Measurements from ENCODE around the gene VANGL1.

Gene VANGL1

DNA sequence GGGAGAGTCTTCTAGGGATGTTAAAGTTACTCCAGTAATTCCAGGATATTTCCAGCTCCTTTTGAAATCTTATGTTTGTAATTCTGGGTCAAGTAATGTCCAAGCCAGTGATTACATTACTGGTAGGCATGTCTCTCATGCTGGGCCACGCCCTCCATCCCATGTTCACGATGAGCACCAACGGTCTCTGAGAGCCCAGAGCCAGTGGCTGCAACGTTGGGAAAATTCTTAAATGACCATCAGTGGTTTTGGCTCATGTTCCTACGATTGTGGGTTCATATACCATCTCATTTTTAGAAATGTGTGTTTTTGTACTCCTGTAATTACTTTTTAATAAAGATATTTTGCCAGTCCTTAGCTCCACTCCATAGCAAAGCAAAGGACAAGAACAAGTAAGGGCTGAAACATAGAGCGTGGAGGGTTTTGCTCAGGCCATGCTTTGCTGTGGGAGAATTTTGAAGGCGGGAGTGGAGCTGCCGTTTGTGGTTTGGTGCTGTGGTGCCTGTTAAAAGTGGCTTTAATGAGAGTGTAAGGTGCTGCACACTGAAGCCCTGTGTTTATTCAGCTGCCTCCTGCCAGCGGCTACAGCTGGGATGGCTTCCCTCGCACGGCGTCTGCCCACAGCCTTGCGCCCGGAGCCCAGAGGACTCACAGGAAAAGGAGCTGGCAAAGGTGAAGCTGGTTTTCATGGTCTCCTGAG, 28.9 kb downstream of the VANGL1 start:
- DNase-seq = no peak

DNA sequence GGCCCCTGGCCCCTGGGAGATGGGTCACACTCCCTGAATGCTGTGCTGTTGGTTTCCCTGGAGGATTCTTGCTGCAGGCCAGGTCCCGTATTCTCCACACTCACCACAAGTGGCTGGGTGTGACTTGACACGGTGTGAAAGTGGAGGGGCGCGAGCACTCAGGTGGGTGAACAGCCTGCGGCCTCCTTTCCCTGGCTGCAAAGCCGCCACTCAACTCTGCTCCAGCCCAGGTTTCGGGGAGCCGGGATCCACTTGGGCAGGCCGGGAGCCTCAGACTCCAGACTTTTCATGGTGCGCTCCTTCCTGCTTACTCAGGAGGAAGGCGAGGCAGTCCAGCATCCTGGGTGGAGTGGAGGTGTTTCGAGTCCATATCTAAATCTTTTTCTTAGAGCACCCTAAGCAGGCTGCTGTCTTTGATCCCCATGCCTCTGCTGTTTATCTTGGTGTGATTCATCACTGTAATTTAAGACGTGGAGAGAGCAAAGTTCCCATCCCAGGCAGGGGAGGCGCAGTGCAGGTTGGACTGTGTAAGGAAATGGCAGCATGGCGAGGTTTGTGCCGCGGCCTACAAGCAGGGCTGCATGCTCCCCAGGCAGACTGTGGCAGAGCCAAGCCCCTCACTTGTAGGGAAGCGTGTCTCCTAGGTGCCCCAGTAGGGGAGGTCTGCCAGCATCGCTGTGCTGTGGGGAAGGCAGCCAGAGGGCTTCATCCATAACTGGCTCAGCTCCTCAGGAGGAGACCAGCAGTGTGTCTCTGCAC, 29.6 kb downstream of the VANGL1 start:
- DNase-seq = no peak

DNA sequence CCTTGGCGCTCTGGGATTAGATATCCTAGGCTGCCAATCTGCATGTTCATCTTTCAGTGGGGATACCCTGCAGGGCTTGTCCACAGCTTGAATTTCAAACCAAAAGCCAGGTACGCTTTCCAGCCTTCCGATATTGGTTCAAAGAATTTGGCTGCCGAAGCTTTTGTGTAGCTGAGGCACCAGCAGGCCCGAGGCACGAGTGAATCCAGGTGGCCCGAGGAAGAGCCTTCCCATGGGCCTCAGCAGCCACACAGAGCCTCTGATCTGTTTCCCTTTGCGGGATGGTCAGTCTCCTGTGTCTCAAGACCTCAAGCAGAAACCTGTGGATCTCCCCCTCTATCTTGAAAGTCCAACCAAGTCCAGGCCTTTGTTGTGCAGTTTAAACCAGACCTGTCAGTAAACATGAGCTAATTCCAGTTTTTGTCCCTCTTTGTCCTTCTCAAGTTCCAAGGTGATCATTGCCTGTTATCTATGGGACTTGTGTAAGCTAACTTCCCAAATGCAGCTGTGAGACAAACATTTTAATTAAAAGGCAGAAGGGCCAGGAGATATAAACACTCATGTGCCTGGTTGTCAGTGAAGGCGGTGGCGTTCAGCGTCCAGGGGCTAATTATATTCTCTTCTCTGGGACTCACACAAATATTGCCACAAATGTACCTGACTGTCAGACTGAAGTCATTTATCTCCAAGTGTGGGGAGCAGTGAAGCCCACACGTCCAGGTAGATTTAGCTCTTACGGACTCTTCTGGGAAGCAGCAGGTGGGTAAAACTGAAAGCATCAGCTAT, 30.6 kb downstream of the VANGL1 start:
- DNase-seq = no peak

DNA sequence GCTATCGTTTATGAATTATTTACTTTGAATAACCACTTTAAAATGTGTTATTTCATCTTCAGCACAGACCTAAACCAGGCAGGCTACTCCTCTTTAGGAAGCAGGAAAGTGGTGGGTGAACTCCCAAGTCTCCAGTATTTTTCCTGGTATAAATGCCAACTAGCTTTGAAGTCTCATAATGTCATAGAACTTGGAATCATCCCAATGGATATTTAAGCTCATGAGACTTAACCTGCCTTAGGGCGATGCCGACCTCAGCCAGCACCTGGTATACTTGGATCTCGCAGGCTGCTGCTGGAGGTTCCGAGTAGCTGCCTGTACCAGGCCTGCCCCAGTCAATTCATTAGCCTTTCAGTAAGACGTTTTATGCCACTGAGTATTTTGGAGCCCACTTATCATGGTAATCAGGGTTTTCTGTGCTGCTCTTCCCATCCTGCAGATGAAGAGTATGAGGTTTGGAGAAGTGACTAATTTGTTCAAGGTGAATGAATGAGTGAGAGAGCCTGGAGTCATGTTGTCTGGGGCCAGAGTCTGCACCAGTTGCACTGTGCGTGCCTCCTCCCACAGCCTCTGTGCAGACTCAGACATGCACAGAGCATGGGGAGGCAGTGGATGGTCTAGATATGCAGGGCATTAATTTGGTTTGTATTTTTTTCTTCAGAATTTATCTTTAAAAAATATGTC, 34.9 kb downstream of the VANGL1 start:
- DNase-seq = no peak

DNA sequence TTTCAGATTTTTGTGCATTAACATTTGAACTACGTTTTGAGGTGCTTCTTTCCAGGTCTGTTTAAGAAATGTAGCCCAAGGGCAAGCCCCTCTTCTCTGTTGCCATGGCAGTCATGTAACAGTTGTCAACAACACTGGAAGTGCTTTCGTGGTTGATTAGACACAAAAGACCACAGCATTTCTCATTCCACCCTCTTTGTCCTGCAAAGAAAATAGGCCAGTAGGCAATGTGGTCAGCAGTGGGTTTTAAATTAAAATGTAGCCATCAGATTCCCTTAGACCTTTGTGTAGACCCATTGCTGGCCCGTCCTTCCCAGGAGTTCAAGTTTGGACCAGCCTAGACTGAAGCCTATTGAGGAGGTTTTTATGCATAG, 35.4 kb downstream of the VANGL1 start:
- DNase-seq = no peak

DNA sequence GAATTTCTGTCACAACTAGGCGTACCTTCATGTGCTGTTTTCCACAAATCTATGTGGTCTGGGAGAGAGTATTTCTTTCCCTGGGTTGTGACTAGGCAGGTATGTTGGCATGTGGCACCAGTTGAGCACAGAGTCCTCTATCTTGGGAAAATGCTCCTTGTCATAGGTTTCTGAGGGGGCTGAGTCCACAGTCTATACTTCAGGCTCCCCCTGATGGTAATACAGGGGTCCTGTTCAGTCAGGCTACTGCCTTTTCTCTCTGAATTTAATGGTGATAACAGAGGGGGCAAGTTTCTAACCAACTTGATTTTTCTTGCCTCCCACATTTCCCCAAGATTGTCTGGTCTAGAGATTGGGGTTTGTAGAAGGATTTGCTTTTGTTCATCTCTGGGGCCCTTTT, 35.8 kb downstream of the VANGL1 start:
- no peak for DNase-seq

DNA sequence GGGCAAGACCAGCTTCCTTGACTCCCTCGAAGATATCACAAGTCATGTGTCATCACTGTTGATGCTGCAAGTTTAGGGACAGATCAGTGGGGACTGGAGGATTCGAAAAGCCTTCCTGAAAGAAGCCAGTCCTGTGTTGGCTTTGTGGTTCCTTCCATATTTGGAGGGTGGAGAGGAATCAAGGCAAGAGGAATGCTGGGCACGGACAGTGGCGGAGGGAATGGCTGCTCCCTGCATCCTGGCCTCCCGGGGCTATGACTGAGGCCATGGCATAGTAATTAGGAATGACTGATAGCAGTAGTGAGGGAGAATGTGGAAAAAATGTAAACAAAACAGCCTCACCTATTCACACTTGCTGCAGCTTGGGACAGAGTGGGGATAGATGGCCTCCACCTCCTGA, 36.4 kb downstream of the VANGL1 start:
- no peak for DNase-seq

DNA sequence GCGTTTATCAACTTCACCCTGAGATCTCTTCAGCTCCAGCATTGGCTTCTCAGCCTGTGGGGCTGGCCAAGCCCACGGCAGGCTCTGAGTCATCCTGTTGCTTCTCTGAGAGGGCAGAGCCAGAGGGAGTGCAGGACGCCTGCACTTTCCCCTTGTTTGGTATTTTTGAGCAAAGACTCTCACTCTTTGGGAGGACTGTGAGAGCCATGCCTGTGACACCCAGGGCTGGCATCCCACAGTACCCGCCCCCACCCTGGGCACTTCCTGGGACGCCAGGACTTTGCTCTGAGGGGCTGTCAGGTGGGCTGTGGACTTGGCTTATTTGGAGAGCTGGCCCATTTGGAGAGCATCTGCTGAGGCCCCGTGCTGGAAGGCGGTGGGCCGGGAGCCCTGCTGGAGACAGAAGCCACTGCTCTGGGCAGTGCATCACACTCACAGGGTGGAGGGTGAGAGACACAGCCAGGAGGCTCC, 37.4 kb downstream of the VANGL1 start:
- DNase-seq = peak; percentile 11

DNA sequence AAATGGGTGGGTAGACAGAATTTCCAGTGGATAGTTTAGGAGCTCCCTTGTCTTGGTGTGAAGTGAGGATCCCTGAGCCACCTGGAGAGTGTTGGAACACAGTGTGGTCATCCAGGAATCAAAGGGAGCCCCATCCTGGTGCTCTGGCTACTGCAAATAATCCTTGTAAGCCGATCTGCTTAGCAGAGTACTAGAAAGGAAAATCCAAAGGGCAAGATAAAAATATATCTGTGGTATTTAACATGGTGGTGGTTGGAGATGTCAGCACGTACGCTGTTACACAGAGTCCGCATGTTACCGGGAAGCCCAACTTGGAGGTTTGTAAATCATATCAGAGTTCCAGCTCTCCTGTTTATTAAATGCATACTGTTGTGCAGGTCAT, 39.0 kb downstream of the VANGL1 start:
- no peak for DNase-seq

DNA sequence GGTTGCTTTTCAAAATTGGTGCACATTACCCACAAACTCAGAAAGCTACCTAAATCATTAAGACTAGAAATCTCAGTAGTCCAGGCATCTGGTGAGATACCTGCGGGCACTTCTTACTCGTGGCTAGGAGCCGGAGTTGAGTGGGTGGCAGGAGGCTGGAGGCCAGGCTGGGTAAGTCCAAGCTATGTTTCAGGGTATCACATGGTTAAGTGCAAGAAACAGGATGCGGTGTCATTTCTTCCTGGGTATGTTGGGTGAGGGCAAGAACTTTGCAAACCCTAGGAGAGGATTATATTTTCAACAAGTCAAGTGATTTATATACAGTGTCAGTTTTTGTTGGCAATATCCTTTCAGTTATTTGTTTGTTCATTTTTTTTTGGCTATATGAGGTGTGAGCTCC, 41.0 kb downstream of the VANGL1 start:
- DNase-seq = no peak

DNA sequence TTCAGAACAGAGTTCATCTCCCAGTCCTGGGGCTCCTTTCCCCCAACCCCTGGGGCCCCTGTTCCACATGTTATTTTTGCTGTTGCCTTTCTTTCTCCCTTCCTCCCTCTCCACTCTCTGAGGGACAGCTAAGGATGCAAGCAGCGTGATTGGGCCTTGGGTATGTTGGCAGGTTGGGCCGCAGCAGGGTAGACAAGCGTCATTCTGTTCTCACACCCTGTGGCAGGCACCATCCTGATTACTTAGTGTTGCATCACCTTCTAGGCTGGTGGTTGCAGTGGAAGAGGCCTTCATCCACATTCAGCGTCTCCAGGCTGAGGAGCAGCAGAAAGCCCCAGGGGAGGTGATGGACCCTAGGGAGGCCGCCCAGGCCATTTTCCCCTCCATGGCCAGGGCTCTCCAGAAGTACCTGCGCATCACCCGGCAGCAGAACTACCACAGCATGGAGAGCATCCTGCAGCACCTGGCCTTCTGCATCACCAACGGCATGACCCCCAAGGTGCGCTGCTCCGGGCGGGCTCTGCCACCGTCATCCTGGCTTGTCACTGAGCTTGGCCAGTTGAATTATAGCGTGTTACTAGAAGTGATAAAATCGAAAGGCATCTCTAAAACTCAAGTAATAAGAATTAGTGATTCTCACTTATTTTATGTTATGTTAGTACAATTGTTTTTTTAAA, 43.4 kb downstream of the VANGL1 start:
- no peak for DNase-seq

DNA sequence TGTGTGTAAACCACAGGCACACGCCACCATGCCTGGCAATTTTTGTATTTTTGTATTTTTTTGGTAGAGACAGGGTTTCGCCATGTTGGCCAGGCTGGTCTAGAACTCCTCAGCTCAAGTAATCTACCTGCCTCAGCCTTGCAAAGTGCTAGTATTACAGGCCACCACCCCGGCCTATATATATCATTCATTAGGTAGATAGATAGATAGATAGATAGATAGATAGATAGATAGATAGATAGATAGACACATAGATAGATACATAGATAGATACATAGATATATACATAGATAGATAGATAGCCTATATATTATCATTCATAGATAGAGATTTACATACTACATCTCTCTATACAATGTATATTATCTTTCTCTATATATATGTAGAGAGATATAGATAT, 46.0 kb downstream of the VANGL1 start:
- DNase-seq = no peak

DNA sequence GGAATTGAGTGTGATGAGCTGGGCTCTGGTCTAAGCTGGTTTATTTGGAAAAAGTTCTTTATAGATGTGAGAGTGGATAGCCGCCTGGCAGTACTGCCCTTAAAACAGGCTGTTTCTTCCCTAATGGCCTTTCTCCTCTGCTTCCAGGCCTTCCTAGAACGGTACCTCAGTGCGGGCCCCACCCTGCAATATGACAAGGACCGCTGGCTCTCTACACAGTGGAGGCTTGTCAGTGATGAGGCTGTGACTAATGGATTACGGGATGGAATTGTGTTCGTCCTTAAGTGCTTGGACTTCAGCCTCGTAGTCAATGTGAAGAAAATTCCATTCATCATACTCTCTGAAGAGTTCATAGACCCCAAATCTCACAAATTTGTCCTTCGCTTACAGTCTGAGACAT, 49.2 kb downstream of the VANGL1 start:
- DNase-seq = no peak

DNA sequence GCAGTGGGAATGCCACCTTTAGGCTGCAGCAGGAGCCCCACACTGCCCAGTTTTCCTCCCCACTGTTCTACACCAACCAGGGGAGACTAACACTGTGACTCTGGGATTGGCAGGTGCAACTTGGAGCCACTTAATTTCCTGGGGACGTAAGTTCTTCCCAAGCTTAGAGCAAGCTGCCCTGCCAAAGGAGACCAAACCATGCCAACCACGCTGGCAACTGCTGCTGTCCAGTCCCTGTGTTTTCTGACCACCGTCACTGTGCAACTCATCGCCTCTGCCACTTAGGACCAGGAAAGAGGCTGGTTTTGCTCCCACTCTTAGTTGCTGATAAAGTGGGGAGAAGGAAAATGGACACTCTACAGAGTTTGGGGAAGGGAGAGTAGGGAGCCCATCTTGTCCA, 50.5 kb downstream of the VANGL1 start:
- no peak for DNase-seq

DNA sequence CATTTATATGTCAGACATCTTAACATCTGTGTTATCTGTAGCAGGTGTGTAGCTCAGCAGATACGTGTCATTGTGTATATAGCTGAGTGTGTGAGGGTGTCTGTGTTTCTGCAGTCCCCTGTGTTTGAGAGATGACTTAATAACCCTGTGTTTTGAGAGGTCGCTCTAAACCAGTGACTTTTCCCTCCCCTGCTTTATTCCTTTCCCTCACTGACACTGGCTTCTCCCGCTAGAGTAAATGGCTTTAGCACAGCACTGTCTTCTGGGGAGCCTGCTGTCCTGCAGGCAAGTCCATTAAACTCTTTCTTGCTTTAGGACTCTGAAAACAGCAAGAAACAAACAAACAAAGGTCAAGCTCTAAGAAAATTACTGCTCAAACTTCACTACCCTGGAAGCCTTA, 53.0 kb downstream of the VANGL1 start:
- DNase-seq = no peak

DNA sequence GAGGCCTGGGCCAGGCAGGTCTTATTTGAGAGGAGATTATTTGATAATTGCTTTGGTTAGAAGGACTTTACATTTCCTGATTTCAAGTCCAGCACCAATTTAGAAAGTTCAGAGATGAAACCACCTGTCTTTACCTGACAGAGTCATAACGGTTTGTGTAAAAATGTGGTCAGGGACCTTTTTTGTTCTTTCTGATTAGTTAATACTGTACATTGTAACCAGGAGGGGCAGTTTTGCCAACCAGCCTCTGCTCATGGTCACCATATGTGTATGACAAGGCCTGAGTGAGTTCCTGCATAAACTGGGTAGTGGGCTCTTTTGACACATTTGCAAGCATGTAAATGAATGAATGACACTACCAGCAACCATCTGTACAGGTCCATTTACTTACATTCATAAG, 55.8 kb downstream of the VANGL1 start:
- DNase-seq = no peak

DNA sequence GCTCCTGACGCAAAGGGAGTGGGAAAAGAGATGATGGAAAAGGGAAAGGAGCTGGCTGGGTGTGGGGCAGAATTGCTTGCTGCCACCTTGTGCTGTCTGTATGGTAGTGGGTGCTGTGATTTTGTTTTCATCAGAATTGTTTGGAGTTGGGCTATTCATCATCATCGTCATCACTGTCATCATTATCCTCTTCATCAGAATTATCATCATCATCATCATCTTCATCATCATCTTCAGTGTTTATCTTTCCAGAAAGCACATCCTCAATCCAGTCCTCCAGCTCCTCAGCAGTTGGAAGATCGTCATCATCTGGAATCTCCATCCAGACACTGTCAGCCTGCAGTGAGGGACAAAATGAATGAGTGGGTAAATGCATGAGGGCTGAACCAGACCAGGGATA, 59.3 kb downstream of the VANGL1 start:
- DNase-seq = no peak

DNA sequence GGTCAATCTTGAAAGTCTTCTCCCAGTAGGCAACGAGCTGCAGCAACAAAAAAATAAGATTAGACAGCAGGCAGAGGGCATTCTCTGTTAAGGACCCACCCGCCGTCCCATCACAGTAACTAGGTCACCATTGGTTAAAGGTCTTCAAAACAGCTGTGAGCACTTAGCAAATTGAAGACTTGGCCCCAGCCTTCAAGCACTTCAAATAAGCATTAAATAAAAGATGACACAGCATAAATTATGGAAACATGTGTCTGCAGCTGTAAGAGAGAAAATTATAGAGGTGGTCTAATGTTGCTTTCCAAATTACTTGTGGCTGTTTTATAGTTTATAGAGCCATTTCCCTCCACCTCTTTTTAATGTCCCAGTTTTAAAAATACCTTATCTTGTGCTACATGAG, 61.2 kb downstream of the VANGL1 start:
- no peak for DNase-seq

DNA sequence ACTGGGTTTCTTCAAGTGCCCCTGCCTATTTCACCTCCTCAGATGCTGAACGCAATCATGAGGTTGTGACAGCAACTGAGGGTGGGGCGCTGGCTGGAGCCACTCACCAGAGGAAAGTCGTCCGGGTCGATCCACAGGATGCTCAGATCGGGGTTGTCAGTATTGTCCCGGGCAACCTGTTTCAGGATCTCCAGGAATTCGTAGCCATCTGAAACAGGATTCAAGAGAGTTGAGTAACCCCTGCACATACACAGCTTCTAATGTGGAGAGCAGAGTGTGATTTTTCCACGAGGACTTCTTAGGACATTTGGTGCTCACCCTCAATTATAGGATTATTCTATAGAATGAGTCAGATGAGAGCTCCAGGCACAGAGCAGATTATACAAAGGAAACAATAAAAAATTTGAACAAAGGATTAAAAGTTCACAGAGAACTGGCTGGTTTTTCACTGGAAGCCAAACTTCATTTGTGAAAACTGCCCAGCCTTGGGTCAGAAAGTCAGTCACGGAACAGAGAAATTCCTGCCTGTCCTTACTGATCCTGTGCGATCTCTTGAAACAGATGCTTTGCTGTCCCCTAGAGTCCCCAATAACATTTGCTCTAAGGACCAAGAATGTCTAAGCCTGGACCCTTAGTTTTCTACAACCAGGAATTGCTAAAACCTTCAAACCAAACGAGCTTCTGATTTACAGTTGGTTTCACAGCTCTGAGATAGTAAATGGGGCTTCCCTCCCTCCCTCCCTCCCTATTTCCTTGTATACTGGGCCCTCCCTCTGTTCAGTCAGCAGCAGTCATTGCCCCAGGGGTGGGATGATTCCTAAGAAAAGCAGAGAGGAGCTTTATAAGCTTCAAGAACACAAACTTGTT, 63.5 kb downstream of the VANGL1 start:
- peak; percentile 27 for DNase-seq

DNA sequence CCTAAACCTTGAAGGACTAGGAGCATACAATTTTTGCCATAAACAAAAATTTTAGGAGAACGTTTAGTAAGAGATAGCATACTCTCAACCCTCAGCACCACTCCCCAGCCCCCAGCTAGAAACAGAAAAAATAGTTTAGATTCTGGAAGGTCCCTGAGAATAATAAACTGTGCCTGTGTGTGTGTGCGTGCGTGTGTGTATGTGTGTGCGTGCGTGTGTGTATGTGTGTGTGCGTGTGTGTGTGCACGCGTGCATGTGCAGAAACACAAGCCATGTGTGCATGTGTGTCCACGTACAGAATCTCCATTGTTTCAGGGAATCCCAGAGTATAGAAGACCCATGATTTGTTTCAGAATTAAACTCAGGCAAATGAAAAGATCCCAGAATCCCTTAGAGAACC, 64.2 kb downstream of the VANGL1 start:
- DNase-seq = no peak

DNA sequence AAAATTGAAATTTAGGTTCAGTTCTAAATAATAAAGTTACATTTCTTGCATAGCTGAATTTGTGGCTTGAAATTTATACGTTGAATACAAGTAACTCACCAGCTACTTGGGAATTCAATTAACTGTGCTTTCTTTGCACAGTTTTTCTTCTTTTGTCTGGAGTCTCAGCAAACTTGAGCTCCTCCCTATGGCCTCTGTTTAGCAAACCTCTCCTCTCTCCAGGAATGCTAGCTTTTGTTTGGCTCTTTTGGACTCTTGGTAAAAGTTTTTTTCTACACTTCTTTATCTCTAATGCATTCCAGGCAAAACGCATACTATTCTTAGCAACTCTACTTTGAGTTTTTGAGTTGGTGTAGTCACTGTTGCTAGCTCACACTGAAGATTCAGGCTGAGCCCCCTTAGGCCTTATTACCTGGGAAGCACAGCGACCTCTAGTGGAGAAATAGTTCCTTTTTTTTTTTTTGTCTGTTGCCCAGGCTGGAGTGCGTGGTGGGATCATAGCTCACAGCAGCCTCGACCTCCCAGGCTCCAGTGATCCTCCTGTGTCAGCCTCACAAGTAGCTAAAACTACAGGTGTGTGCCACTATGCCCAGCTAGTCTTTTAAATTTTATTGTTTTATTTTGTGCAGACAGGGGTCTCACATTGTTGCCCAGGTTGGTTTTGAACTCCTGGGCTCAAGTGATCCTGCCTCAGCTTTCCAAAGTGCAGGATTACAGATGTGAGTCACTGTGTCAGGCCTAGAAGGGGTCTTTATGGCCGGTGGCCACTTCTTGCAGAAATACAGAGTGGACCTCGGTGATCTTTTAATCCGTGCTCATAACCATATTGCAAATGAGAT, 65.0 kb downstream of the VANGL1 start:
- DNase-seq = peak; percentile 52

Measured in amniotic stem cell (primary cell).